HepG2 (cell line): Measurements from ENCODE around the gene RRAS2. TPM values are rescaled to one million over a fixed set of nuclear protein-coding genes. Genes with fewer than 3 reads are reported as not detected.
A peak's percentile ranks its signal among the peaks of the same experiment; 100 is the strongest.

ENCODE experiments used
- BHLHE40 ChIP-seq: IDR thresholded peaks from 2 replicates; pipeline ENCODE4 v1.6.1; 2011; ENCODE audit warnings: low read length, improper control_type of control experiment
- CREB1 ChIP-seq, 2 experiments: fragments of 450-650 bp in 1 of 2; IDR thresholded peaks; 2 replicates each; pipeline ENCODE4 v1.6.1; 2016 to 2017; ENCODE audit warnings: control low read depth in 1 of 2, mild to moderate bottlenecking in 1 of 2, missing compliant biosample characterization in 1 of 2, missing genetic modification characterization in 1 of 2
- CREM ChIP-seq, 2 experiments: sonication (generic) in 1 of 2; formaldehyde crosslinking in 1 of 2; IDR thresholded peaks; 2 replicates each; pipeline versions ENCODE4 v1.4.0 to v1.6.1; 2016 to 2020; ENCODE audit warnings: antibody characterized with exemption in 1 of 2, mild to moderate bottlenecking in 1 of 2, missing genetic modification reagents in 1 of 2
- HMG20B ChIP-seq: conservative IDR thresholded peaks from 2 replicates; pipeline ENCODE4 v1.6.1; 2016; ENCODE audit warnings: missing genetic modification reagents, missing compliant biosample characterization
- HOXA9 ChIP-seq: sonication (generic); formaldehyde crosslinking; IDR thresholded peaks from 2 replicates; pipeline ENCODE4 v1.8.1; 2022; ENCODE audit warnings: missing genetic modification reagents, mild to moderate bottlenecking, moderate library complexity, borderline replicate concordance
- MAFF ChIP-seq: IDR thresholded peaks from 2 replicates; pipeline ENCODE4 v1.6.1; 2011; ENCODE audit warnings: low read depth, low read length, improper control_type of control experiment
- MEIS2 ChIP-seq: sonication (generic); formaldehyde crosslinking; IDR thresholded peaks from 2 replicates; pipeline ENCODE4 v1.9.0; 2021; ENCODE audit warnings: mild to moderate bottlenecking, missing genetic modification reagents
- PRMT3 ChIP-seq: sonication (generic); formaldehyde crosslinking; IDR thresholded peaks from 2 replicates; pipeline ENCODE4 v1.8.1; 2022; ENCODE audit warnings: low read depth, mild to moderate bottlenecking, moderate library complexity, missing genetic modification reagents, borderline replicate concordance
- RAD21 ChIP-seq: fragments of 450-650 bp; formaldehyde crosslinking; IDR thresholded peaks from 2 replicates; pipeline ENCODE4 v1.5.0; 2020; ENCODE audit warnings: mild to moderate bottlenecking
- SMC3 ChIP-seq: IDR thresholded peaks from 2 replicates; pipeline ENCODE4 v1.6.1; 2011; ENCODE audit warnings: low read length, improper control_type of control experiment
- SP5 ChIP-seq: IDR thresholded peaks from 2 replicates; pipeline ENCODE4 v1.6.1; 2016; ENCODE audit warnings: low read depth, borderline replicate concordance
- STAG1 ChIP-seq: sonication (generic); formaldehyde crosslinking; IDR thresholded peaks from 2 replicates; pipeline ENCODE4 v1.4.0; 2020; ENCODE audit warnings: missing genetic modification reagents
- TARDBP ChIP-seq: sonication (generic); formaldehyde crosslinking; IDR thresholded peaks from 2 replicates; pipeline ENCODE4 v1.8.0; 2022; ENCODE audit warnings: mild to moderate bottlenecking, missing genetic modification reagents
- TBX2 ChIP-seq: sonication (generic); formaldehyde crosslinking; IDR thresholded peaks from 2 replicates; pipeline ENCODE4 v1.5.0; 2020; ENCODE audit warnings: missing genetic modification reagents, mild to moderate bottlenecking, borderline replicate concordance
- ZBTB4 ChIP-seq: sonication (generic); formaldehyde crosslinking; IDR thresholded peaks from 2 replicates; pipeline ENCODE4 v1.4.0; 2020; ENCODE audit warnings: missing genetic modification reagents, mild to moderate bottlenecking, borderline replicate concordance
- ZFAT ChIP-seq: sonication (generic); formaldehyde crosslinking; conservative IDR thresholded peaks from 2 replicates; pipeline ENCODE4 v1.8.1; 2023; ENCODE audit warnings: missing genetic modification reagents, inconsistent platforms
- ZFP37 ChIP-seq: sonication (generic); formaldehyde crosslinking; IDR thresholded peaks from 2 replicates; pipeline ENCODE4 v1.4.0; 2020; ENCODE audit warnings: missing genetic modification reagents, borderline replicate concordance
- ZNF282 ChIP-seq: fragments of 450-650 bp; IDR thresholded peaks from 2 replicates; pipeline ENCODE4 v1.6.1; 2018; ENCODE audit not compliant: partially characterized antibody
- ZNF33A ChIP-seq: sonication (generic); formaldehyde crosslinking; IDR thresholded peaks from 2 replicates; pipeline ENCODE4 v1.5.1; 2020; ENCODE audit warnings: missing genetic modification reagents, mild to moderate bottlenecking, moderate library complexity, borderline replicate concordance
- ZNF34 ChIP-seq: sonication (generic); formaldehyde crosslinking; IDR thresholded peaks from 2 replicates; pipeline ENCODE4 v1.4.0; 2020; ENCODE audit warnings: mild to moderate bottlenecking, missing genetic modification reagents, borderline replicate concordance
- ZNF367 ChIP-seq: sonication (generic); formaldehyde crosslinking; IDR thresholded peaks from 2 replicates; pipeline ENCODE4 v1.4.0; 2020; ENCODE audit warnings: missing genetic modification reagents, borderline replicate concordance
- ZNF574 ChIP-seq: sonication (generic); formaldehyde crosslinking; IDR thresholded peaks from 2 replicates; pipeline ENCODE4 v1.4.0; 2020; ENCODE audit warnings: missing genetic modification reagents
- ZNF737 ChIP-seq: sonication (generic); formaldehyde crosslinking; IDR thresholded peaks from 2 replicates; pipeline ENCODE4 v1.5.0; 2020; ENCODE audit warnings: missing genetic modification reagents, mild to moderate bottlenecking, borderline replicate concordance
- polyA plus RNA-seq, 8 experiments: library from polyadenylated mRNA; depleted of rRNA in 3 of 8; stranded (reverse) in 7 of 8; unstranded in 1 of 8; fragments of >200 nt; fragmentation: Illumina TruSeq in 4 of 8; extraction: Trizol in 4 of 8; gene quantifications; 2 replicates each; pipeline versions ENCODE4 v1.2.1 to v1.2.3, GENCODE V29; 2011 to 2016; ENCODE audit warnings: low read depth in 4 of 8, missing spikeins in 1 of 8, mixed read lengths in 1 of 8; ENCODE audit not compliant: insufficient read depth in 1 of 8
- total RNA-seq, 5 experiments: library from RNA; depleted of rRNA; stranded (reverse); fragments of >200 nt; fragmentation: Illumina TruSeq; extraction: Trizol; gene quantifications; 2 replicates each; pipeline ENCODE4 v1.2.3, GENCODE V29; 2016; ENCODE audit warnings: low read depth in 1 of 5
- TF ChIP-seq, protein P1 (sequence below): sonication (generic); formaldehyde crosslinking; IDR thresholded peaks from 2 replicates; pipeline ENCODE4 v1.8.1; 2023; ENCODE audit warnings: missing genetic modification reagents, inconsistent platforms, borderline replicate concordance

The RRAS2 gene
- total and polyA plus RNA-seq, 2 of the 13 experiments (the other 11 are each of a cell fraction or from before 2014, with no cell fraction given), result 19.0 to 44.1 TPM

- TF ChIP-seq ZBTB4, result no peak
- TF ChIP-seq TARDBP (CRISPR knock-in tag), result no peak
- TF ChIP-seq PRMT3 (CRISPR knock-in tag), result no peak
- TF ChIP-seq RAD21, result peak; percentile 81
- TF ChIP-seq STAG1 (CRISPR knock-in tag), result peak; percentile 92
- TF ChIP-seq ZFP37 (CRISPR knock-in tag), result no peak
- TF ChIP-seq ZFAT (CRISPR knock-in tag), result no peak
- TF ChIP-seq, protein P1, sequence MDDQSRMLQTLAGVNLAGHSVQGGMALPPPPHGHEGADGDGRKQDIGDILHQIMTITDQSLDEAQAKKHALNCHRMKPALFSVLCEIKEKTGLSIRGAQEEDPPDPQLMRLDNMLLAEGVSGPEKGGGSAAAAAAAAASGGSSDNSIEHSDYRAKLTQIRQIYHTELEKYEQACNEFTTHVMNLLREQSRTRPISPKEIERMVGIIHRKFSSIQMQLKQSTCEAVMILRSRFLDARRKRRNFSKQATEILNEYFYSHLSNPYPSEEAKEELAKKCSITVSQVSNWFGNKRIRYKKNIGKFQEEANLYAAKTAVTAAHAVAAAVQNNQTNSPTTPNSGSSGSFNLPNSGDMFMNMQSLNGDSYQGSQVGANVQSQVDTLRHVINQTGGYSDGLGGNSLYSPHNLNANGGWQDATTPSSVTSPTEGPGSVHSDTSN (CRISPR knock-in tag), result no peak
- no peak for TF ChIP-seq ZNF737 (CRISPR knock-in tag)
- no peak for TF ChIP-seq ZNF282
- TF ChIP-seq CREB1 (IDR thresholded peaks at IDR 0.05), result no peak
- TF ChIP-seq CREB1 (CRISPR knock-in tag; IDR thresholded peaks at IDR 0.05), result 0 out of 2 replicates have a peak, but pooled peaks have one; percentile 25
- TF ChIP-seq BHLHE40, result no peak
- no peak for TF ChIP-seq TBX2 (CRISPR knock-in tag)
- TF ChIP-seq ZNF33A, result no peak
- peak; percentile 24; the same call in 1 of the 2 replicates for TF ChIP-seq ZNF574
- TF ChIP-seq CREM (IDR thresholded peaks at IDR 0.05), result no peak
- TF ChIP-seq CREM (CRISPR knock-in tag; IDR thresholded peaks at IDR 0.05), result no peak
- no peak for TF ChIP-seq MEIS2 (CRISPR knock-in tag)
- no peak for TF ChIP-seq ZNF34 (CRISPR knock-in tag)
- no peak for TF ChIP-seq HMG20B (CRISPR knock-in tag)
- no peak for TF ChIP-seq HOXA9 (CRISPR knock-in tag)
- TF ChIP-seq ZNF367 (CRISPR knock-in tag), result no peak
- no peak for TF ChIP-seq SP5 (CRISPR knock-in tag)
- TF ChIP-seq SMC3, result peak; percentile 91
- TF ChIP-seq MAFF, result no peak
These were observed 58.2 kb downstream of the RRAS2 start (continued) for GRCh38 chr11:14300661-14301304.
